IPS-20b (cell line): ENCODE data around the gene KCNMB2.

Source experiments
- H3K27ac ChIP-seq: one replicate; pipeline ENCODE4 v1.5.1; 2013; ENCODE audit warnings: low read length
- H3K27me3 ChIP-seq: 2 replicates; pipeline ENCODE4 v1.6.1; 2013; ENCODE audit warnings: mild to moderate bottlenecking, low read length, inconsistent platforms; ENCODE audit not compliant: insufficient read depth
- H3K36me3 ChIP-seq: 2 replicates; pipeline ENCODE4 v1.6.1; 2013; ENCODE audit warnings: low read depth, mild to moderate bottlenecking, inconsistent platforms, low read length, moderate library complexity; ENCODE audit not compliant: insufficient read depth
- H3K4me1 ChIP-seq: 2 replicates; pipeline ENCODE4 v1.6.1; 2013; ENCODE audit warnings: mild to moderate bottlenecking, control low read depth, inconsistent platforms, low read length, moderate library complexity; ENCODE audit not compliant: insufficient read depth
- H3K4me3 ChIP-seq: 2 replicates; pipeline ENCODE4 v1.5.1; 2013; ENCODE audit warnings: mild to moderate bottlenecking, low read length, inconsistent platforms
- H3K9ac ChIP-seq: 2 replicates; pipeline ENCODE4 v1.6.1; 2013; ENCODE audit warnings: low read depth, mild to moderate bottlenecking, inconsistent platforms, low read length, moderate library complexity
- H3K9me3 ChIP-seq: 2 replicates; pipeline ENCODE4 v1.6.1; 2013; ENCODE audit warnings: mild to moderate bottlenecking, low read depth, low read length, inconsistent platforms; ENCODE audit not compliant: insufficient read depth

KCNMB2 gene

DNA sequence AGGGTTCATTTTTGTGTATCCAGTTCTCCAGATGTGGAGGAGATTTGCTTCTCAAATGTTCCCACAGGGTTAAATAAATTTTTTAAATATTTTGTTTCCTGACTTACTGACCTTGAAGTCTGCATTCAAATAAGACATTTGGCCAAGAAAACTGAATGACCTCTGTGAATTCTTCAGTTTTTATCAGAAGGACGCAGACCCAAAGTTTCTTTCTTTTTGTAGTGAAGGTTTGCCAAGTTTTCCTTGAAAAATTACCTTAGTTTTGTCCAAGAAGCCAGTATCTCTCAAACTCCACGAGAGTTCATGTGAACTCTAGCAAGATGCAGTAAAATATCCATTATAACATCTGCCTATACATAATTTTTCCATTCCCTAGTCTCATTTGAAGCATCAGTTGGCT lies 332.4 kb downstream of the KCNMB2 start:
- no peak overlapping the region for H3K9ac ChIP-seq
- no peak overlapping the region for H3K4me3 ChIP-seq
- H3K4me1 ChIP-seq: no peaks in the 10 kb centered on the region
- no peak overlapping the region for H3K27ac ChIP-seq
- no peaks in the 10 kb centered on the region for H3K27me3 ChIP-seq
- H3K36me3 ChIP-seq: no peaks in the 10 kb centered on the region
- H3K9me3 ChIP-seq: no peaks in the 10 kb centered on the region

DNA sequence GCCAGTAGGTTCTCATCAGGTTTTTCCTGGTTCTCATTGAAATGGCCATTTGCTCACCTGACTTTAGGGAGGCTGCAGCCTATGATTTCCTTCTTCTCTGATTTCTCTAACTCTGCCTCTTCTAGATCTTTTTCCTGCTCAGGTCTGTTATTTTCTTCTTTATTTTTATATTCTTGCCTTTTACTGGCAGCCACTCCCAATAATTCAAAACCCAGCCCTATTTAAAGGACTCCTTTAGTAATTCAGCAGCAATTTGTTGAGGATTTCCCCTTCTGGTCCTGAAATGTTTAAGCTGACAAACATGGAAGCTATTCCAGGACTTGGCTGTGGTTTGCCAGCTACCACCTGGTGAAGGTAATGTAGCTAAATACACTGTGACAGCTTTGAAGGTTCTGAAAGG lies 333.8 kb downstream of the KCNMB2 start:
- Histone ChIP-seq H3K4me1 (no peaks in the 10 kb centered on the region), H3K36me3 (no peaks in the 10 kb centered on the region), H3K27ac (no peak overlapping the region), H3K9me3 (no peaks in the 10 kb centered on the region), H3K4me3 (no peak overlapping the region), H3K9ac (no peak overlapping the region), H3K27me3 (no peaks in the 10 kb centered on the region)

DNA sequence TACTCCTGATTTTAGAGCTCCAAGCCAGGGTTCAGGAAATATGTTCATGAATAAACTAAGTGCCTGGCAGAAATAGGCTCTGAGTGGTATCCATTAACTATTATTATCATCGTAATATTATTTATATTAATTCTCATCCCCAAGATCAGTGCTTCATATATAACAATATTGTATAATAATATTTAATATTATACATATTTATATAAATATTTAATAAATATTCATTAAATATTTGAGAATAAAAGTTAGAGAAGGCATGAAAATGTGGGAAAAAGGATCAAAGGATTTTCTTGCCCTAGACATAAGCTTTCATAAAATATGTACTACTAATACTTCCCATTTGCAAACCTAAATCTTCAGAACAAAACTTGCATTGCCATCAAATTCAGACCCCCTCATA lies 338.9 kb downstream of the KCNMB2 start:
- Histone ChIP-seq H3K27me3 (no peaks in the 10 kb centered on the region), H3K9ac (no peak overlapping the region), H3K27ac (no peak overlapping the region), H3K36me3 (no peaks in the 10 kb centered on the region), H3K4me3 (no peak overlapping the region), H3K4me1 (peaks cover 14% of the 10 kb centered on the region), H3K9me3 (no peaks in the 10 kb centered on the region)

- Histone ChIP-seq H3K9ac (no peak overlapping the region), H3K9me3 (no peaks in the 10 kb centered on the region), H3K27ac (no peak overlapping the region), H3K27me3 (no peaks in the 10 kb centered on the region), H3K4me3 (no peak overlapping the region), H3K36me3 (no peaks in the 10 kb centered on the region), H3K4me1 (peaks cover 20% of the 10 kb centered on the region)
Measured at GRCh38 chr3:178875836-178876235, 339.6 kb downstream of the KCNMB2 start.

DNA sequence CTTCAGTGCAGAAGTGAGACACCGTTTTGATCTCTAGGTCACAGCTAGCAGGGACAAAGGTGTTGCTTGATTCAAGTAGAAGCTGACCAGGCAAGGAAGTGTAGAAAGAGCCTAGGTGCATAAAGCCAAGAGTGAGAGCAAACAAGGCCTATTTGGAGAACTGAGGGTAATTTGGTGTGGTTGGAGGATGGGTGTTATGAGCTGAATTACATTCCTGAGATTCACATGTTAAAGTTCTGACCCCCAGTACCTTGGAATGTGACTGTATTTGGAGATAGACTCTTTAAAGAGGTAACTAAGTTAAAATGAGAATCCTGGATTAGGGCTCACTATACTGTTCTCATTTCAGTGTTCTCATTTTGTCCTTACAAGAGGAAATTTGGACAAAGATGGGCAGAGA lies 344.0 kb downstream of the KCNMB2 start:
- Histone ChIP-seq H3K9ac (no peak overlapping the region), H3K4me1 (peaks cover 26% of the 10 kb centered on the region), H3K27me3 (no peaks in the 10 kb centered on the region), H3K27ac (peak overlapping the region; percentile 25), H3K4me3 (no peak overlapping the region), H3K9me3 (no peaks in the 10 kb centered on the region), H3K36me3 (no peaks in the 10 kb centered on the region)
